Spleen (tissue), 7 donors: ENCODE measurements around the gene DNAH10.

Experiments used
- POLR2AphosphoS5 ChIP-seq, 3 donors: sonication (generic); formaldehyde crosslinking; IDR thresholded peaks; one replicate each; pipeline ENCODE4 v1.5.1; 2017; ENCODE audit warnings: antibody characterized with exemption in 3 of 3
- TF ChIP-seq, protein P1 (sequence below), 11 experiments: fragments of 200-600 bp in 7 of 11; fragments of 450-650 bp in 4 of 11; sonication (generic) in 4 of 11; IDR thresholded peaks in 8 of 11; conservative IDR thresholded peaks in 3 of 11; 1 replicate in 7 of 11; 2 replicates in 4 of 11; pipeline versions ENCODE4 v1.4.0 to v1.8.0; 2016 to 2021; ENCODE audit warnings: antibody characterized with exemption in 11 of 11, inconsistent platforms in 4 of 11, mild to moderate bottlenecking in 1 of 11
- donor health status: DM: no; HTN: no; CAD: no; lungs with moderate emphysema.
- donor health status: DM: no; HTN: no; CAD: no.
- donor health status: DM: no; HTN: no; CAD: no.

DNA sequence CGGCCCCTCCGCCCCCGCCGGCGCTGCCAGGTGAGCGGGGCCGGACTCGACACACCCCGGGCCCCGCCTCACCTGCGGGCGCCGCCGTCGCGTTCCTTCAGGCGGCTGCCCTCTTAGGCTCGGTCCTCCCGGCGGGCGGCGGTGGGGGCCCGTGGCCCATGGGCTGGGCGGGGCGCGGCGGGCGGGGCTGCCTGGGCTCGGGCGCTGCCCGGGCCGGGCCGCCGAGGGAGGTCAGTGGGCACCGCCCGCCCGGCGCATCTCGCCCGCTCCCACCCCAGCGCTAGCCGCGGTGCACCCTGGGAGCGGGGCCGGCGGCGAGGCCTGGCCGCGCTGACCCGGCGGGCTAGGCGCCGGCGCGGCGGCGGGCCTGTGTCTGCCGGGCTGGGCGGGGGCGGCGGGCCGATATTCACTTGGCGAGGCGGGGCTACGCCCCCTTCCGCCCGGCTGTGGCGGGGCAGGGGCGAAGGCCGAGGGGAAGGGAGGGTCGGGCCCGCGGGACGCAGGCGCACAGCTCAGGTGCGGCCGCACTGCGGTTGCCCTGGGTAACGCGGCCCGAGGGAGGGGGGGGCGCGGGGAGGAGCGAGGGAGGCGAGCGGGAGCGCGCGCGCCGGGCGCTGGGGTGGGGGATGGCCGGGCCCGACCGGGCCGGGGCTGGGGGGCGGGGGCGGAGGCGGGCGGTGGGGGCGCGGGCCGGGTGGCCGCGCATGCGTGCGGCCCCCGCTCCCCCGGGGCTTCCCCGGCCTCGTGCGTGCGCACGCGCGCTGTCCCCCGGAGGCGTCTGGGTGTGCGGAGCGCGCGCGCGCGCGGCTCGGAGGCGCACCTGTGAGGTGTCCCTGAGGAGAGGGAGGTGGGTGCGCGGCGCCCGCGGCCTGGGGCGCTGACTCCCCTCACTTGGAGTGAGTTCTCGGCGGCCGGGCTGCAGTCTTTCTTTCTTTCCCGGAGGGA, 210.6 kb downstream of the DNAH10 start, which contains the start of the genes CCDC92 and ZNF664:
- TF ChIP-seq, protein P1, sequence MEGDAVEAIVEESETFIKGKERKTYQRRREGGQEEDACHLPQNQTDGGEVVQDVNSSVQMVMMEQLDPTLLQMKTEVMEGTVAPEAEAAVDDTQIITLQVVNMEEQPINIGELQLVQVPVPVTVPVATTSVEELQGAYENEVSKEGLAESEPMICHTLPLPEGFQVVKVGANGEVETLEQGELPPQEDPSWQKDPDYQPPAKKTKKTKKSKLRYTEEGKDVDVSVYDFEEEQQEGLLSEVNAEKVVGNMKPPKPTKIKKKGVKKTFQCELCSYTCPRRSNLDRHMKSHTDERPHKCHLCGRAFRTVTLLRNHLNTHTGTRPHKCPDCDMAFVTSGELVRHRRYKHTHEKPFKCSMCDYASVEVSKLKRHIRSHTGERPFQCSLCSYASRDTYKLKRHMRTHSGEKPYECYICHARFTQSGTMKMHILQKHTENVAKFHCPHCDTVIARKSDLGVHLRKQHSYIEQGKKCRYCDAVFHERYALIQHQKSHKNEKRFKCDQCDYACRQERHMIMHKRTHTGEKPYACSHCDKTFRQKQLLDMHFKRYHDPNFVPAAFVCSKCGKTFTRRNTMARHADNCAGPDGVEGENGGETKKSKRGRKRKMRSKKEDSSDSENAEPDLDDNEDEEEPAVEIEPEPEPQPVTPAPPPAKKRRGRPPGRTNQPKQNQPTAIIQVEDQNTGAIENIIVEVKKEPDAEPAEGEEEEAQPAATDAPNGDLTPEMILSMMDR (IDR thresholded peaks at IDR 0.05 in 8 of 11, conservative IDR thresholded peaks at IDR 0.05 in 3 of 11): peak in 2 of 11 experiments; percentile 29 to 43
- peak; percentile 72 to 86 (median 85) for TF ChIP-seq POLR2AphosphoS5 (IDR thresholded peaks at IDR 0.05)
